GM19455 (cell line): ENCODE data around the gene RAET1L.
A peak's percentile ranks its signal among the peaks of the same experiment; 100 is the strongest.
"Not testable (repeated sequence)": the region's sequence is repeated elsewhere in the genome, so short reads cannot be mapped to it uniquely, and the experiment has no call there.

Experiments
- ATAC-seq: cut with Tn5 transposase; IDR thresholded peaks from one replicate; pipeline ENCODE4 v1.9.1; 2021; ENCODE audit not compliant: unreplicated experiment

RAET1L gene

GRCh38 chr6:150025201-150025917 is at the start of gene RAET1L:
Gene RAET1L (minus strand): TSS chr6:150025532. CDS start chr6:150025471, 61 bp downstream.
- ATAC-seq: no peak

GRCh38 chr6:150075034-150075421 is 49.7 kb upstream of the RAET1L start:
- no peak for ATAC-seq

- not testable (repeated sequence) for ATAC-seq
Observed at GRCh38 chr6:150074396-150075033, 49.2 kb upstream of the RAET1L start.

- no peak for ATAC-seq
Observed at GRCh38 chr6:150072201-150072600, 46.9 kb upstream of the RAET1L start.

- no peak for ATAC-seq
Observed at GRCh38 chr6:150070236-150070818, 45.0 kb upstream of the RAET1L start.

GRCh38 chr6:150069706-150070105 is 44.4 kb upstream of the RAET1L start:
- ATAC-seq: no peak

- ATAC-seq: peak; percentile 69
Observed at GRCh38 chr6:150068720-150069648, 43.7 kb upstream of the RAET1L start, which contains the start of gene ULBP3. Gene ULBP3 (minus strand): TSS chr6:150069121. CDS start chr6:150069066, 55 bp downstream.

GRCh38 chr6:150068151-150068550 is 42.8 kb upstream of the RAET1L start:
- no peak for ATAC-seq

- no peak for ATAC-seq
Observed at GRCh38 chr6:150065083-150065482, 39.8 kb upstream of the RAET1L start.

- ATAC-seq: no peak
Observed at GRCh38 chr6:150063640-150064039, 38.3 kb upstream of the RAET1L start.

- not testable (repeated sequence) for ATAC-seq
Observed at GRCh38 chr6:150059973-150060372, 34.6 kb upstream of the RAET1L start.

- no peak for ATAC-seq
Observed at GRCh38 chr6:150058986-150059385, 33.7 kb upstream of the RAET1L start.

GRCh38 chr6:150058231-150058792 is 33.0 kb upstream of the RAET1L start:
- no peak for ATAC-seq

GRCh38 chr6:150057501-150057951 is 32.2 kb upstream of the RAET1L start:
- no peak for ATAC-seq

- no peak for ATAC-seq
Observed at GRCh38 chr6:150056916-150057315, 31.6 kb upstream of the RAET1L start.

GRCh38 chr6:150056156-150056555 is 30.8 kb upstream of the RAET1L start:
- no peak for ATAC-seq

- ATAC-seq: no peak
Observed at GRCh38 chr6:150055131-150055530, 29.8 kb upstream of the RAET1L start.

GRCh38 chr6:150053450-150053849 is 28.1 kb upstream of the RAET1L start:
- ATAC-seq: no peak

- ATAC-seq: no peak
Observed at GRCh38 chr6:150050846-150051245, 25.5 kb upstream of the RAET1L start.

- no peak for ATAC-seq
Observed at GRCh38 chr6:150048099-150048498, 22.8 kb upstream of the RAET1L start.

GRCh38 chr6:150046943-150047342 is 21.6 kb upstream of the RAET1L start:
- no peak for ATAC-seq
